Activated CD4-positive, alpha-beta T cell treated with anti-CD3 and anti-CD28 coated beads, Interleukin-2, amount 50 U/mL, for 48 hours (primary cell): ENCODE measurements around the gene HS1BP3.

Source experiments
- DNase-seq, 2 experiments: peaks; one replicate each; pipeline ENCODE4 v3.0.0-alpha.2; 2020

The HS1BP3 gene

DNA sequence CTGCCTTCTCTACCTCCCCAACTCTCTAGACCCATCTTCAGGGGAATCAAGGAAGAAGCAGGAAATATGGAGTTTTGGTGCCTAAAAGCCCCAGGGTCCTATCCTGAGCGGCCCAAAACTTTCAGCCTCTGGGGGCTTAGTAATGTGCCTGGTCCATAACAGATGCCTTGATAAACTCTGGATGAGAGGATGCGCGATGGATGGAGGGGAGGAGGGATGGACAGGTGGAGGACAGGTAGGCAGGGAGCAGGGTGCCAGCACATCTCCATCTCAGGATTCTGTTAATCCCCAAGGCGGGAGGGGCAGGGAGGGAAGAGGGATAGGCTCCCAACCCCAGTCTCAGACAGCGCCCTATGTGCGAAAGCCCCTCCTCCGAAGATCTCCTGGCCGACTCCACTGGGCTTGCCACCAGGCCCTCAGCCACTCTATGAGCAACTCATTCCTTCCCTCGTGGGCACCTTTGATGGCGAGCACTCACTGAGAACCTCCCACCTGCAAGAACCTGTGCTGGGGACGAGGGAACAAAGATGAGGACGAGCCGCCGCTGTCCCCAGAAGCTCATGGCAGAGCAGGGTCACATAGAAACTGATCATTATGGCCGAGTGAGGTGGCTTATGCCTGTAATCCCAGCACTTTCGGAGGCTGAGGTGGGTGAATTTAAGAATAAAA, 23.1 kb downstream of the HS1BP3 start:
- no peak for DNase-seq

DNA sequence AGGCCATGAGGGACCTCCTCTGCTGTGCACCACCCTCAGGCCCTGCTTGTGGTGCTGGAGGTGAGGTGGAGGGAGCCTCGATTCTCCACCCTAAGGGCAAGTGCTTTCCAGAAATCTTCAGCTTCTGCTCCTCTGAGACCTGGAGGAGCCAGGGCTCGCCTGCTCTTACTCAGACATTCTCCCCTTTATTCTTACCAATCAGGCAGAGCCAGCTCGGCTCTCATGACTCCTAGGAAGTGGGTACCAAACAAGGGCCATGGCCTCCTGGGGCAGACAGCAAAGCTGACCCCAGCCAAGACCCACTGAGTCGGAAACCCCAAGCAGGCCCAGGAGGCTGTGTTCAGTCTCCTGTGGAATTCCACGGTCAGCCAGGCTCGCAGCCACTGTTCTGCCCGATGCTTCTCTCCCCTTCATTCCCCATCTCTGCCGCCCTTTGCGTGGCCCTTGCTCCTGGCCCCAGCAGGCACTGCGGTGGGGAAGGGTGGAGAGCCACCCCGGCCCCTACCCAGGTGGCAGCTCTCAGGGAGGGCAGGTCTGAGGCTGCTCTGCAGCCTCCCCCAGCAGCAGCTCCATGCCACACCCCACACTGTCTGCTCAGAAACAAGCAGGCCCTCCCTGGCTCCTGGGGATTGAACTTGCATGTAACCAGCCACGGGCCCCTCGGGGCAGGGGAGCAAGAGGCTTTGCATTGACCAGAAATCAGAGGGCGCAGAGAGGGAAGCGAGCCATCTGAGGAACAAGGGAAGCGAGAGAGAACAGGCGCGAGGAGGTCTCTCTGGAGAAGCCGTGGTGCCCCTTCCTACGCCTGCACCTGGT, 24.0 kb downstream of the HS1BP3 start:
- no peak for DNase-seq

DNA sequence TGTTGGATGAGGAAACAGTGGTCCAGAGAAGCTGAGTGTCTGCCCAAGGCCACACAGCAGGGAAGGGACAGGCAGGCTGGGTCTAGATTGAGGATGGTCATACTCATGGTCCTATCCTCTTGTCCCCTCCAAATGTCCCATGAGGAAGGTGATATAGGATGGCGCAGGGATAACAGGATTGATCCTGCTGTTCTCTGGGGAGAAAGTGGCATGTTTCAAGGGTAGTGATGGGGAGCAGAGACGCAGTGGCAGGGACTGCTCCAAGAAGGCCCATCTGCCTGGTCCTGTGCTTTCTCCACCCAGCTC, 24.6 kb downstream of the HS1BP3 start:
- DNase-seq, result no peak

DNA sequence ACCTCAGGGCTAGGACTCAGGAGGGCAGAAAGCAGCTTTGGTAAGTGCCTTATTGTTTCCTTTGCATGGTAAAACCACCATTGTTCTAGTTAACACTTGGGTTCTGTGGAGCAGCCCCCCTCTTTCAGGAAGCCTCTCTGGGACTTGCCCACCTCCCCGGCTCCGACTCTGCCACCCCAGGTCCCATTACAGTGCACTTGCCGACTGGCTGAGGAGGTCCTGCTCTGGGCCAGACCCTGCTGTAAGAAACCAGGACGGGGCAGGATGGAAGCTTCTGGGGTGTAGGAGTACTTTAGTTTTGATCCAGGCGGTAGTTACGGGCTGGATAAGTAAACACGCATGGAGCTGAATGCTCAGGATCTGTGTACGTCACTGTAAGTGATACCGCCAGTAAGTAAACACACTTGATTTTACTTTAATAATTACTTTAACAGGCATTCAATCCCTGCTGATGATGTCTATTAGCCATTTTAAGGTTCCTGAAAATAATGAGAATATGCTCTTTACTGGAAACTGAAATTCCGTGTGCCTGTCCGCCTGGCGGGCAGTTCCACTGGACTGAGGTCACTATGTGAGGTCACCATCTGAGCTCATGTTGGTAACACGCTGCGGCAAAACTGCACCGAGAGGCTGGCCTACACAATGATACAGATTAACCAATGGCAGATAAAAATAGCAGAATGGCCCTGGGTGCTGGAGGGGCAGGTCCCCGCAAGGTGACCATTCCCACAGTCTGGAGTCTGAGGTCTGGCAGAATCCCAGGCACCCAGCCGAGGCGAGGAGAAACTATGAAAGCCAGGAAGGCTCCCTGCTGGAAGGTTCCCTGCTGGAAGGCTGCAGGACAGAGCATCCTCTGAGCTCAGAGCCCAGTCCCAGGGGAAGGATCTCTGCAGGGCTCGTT, 25.2 kb downstream of the HS1BP3 start:
- DNase-seq, result no peak

DNA sequence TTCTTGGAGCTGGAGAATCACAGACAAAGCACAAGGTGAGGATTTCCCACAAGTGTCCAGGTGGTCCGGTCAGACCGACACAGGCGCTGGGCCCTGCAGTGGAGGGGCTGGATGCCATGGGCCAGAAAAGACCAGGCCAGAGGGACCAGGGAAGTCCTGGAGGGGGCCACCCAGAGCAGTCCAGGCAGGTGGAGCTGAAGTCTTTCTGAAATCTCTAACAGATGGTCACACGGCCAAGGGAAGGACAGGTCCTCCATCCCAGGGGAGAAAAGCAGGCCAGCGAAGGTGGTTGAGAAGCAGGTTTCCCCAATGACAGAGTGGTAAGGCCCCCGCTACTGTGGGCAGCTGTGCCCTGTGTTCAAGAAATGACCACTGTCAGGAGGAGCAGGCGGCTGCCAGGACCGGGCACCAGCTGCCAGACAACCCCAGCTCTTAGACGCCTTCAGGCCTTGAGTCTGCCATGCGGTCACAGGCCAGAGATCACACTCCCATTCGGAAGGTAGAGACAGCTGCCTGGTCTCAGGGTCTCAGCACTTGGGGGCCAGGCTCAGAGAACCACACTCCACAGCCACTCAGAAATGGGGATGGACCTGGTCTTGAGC, 25.9 kb downstream of the HS1BP3 start:
- no peak for DNase-seq

DNA sequence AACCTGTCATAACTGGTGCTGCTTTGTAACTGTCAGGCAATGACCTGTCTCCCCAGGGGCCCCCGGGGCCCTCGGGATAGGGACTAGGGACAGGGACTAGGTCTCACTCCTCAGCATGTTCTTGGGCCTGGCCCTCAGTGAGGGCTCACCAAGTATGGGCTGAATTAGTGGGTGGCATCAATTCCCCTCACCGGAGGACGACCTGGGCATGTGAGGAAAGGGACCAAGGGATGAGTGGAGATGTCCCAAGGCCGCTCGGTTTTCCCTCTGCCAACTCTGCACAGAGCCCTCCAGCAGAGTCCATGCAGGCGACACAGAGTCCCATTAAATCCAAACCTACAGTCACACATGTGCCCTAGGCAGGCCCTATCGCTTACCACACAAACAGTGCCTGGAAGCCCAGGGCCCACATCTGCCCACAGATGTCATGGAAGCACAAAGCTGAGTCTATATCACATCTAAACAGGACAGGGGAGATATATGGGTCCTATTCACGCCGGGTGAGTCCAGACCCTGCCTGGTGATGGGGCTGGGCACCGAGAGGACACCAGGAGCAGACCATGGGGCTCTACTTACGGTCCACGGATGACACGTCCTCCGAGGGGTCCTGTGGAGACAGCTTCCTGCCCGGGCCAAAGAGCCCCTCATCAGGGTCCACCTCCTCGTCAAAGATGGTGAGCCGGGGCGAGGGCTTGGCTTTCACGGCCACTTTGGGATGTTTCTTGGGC, 26.6 kb downstream of the HS1BP3 start:
- DNase-seq, result no peak

DNA sequence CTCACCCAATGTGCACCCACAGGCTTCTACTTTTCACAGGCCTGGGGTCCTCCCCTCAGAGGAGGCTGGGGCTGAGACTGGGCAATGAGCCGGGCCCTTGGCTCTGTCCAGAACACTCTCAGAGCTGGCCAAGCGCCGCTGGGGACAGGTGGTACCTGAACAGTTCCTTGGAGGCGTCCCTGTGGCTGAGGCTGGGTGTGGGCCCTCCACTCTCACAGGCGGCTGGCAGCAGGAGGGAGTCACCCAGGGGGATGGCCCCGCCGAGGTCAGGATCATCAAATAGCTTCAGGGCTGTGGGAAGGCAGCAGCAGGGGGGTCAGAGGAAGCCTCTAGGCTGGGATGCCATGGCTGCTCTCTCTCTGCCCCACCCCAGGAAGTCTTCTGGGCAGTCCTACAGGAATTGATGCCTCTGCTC, 27.1 kb downstream of the HS1BP3 start:
- no peak for DNase-seq

DNA sequence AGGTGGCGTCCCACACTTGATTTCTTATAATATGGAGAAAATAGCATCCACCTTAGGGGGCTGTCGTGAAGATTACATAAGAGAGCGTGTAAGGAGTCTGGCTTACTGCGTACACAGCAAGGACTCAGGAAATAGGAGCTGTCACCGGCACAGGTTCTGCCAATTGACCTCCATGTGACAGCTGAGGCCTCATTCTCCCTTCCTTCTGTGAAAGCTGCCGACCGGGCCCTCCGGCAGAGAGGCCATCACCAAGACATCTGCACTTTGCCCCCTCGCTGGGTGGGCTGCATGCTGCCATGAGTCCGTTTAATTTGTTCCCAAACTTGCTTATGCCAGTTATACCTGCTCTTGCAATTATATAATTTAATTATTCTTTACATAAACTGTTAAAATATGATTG, 27.7 kb downstream of the HS1BP3 start:
- no peak for DNase-seq

DNA sequence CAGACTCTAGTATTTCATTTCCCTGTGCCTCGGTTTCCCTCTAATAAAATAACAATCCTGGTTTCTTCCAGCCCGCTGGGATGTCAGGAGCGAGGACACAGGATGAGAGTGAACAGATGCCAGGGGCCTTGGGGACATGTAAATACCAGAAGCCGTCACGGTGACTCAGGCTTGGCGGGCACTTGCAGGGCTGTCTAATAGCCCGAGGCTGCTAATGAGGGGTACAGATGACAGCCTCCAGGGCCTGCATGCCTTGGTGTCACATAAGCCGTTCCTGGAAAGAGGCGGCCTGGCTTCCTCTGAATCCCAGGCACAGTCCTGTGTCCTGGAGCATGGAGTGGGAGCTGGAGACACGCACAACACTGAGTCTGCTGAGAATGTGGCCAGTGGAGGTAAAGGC, 28.2 kb downstream of the HS1BP3 start:
- no peak for DNase-seq

DNA sequence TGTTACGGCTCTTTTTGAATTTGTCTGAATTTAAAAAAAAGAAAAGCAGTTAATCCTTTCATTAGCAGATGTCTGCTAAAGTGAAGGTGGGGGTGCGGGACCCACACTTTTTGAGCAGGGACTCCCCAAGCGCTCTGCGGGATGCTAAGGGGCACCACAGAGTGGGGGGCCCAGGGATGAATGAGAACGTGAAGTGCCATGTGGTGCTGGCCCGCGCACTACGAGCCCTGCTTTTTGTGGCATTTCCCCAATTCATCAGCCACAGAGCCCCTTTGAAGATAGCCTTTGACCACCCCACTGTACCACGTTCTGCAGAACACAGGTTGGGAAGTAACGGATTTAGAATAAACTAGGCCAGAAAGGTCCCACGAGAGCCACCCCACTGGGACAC, 28.6 kb downstream of the HS1BP3 start:
- no peak for DNase-seq

DNA sequence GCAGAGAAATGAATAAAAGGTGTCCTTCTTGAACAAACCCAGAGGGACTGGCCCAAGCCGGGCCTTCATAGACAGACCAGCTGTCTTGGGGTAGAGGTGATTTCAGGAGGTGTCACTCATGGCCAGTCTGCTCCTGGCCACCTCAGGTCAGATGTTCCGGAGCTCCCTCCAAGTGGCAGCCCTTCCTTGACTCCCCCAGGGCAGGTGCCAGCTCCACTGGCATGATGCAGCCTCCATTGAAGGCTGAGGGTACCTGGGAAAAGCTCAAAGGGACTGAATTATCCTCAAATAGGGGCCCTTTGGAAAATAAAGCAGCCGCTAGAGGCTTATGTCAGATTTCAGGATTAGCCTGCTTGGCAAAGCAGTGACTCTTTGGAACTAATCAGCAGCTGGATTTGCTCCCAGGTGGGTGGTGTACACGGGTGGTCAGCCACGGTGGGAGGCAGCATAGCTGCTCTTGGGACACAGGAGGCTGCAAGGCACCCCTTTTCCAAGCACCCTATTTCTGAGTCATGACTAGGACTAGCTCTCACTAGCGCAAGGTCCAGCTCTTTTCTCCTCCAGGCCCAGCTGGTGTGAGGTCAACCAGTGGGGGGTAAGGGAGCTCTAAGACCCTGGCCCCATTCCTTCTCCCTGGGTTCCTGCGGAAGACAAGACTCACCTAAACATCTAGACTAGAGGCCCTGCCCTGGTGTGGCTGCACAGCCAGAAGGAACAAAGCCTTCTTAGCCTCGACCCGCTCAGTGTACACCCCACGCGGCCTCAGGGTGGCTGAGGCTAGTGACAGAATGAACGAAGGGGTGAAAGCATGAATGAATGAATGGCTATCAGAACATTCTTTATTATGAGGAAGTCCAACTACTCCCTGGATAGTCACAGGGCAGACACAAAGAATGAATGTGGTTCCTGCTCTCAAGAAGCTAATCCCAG, 29.3 kb downstream of the HS1BP3 start:
- no peak for DNase-seq

DNA sequence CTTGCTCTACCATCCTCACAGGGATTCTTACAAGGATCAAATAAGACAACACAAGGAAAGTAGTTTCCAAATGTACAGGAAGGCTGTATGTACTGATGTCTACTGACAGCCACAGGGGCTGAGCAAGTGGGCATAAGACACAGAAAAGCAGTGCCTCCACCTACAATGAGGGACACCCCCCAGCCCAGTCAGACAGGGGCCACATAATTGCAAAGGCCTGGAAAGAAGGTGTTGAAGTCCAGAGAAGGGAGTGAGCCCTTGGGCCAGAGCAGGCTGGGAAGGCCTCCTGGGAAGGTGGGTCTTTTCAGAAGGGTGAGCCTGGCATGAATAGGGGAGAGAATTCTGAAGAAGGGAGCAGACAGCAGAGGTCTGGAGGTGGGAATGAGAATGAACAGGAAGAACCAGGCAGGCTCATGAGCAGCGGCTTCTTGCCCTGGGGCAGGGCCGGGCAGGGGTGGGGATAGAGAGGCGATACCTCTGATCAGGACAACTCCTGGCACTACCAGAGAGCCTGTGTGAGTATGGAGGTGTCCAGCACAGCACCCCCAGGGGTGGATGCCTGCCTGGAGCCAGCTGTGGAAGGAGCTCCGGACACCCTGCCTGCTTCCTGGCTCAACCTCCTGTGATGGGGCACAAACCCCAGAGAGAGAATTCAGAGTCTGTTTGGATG, 30.1 kb downstream of the HS1BP3 start:
- no peak for DNase-seq

DNA sequence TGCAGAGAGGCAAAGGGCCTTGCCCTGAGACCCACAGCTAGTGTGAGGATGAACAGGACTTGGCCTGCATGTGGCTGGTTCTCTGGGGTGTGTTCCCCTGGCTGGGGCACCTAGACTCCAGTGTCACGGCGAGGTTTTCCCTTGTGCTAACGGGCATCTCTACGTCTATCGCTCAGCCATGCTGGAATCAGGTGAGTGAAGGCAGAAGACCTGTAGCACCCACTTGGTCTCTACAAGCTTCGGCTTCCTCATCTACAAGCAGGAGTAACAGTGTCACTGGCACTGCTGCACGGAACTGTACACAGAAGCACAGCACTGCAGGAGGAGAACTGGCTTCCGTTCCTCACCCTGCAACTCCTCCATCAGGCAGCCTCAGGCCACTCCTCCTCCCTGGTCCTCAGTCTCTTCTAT, 30.6 kb downstream of the HS1BP3 start:
- DNase-seq, result no peak

DNA sequence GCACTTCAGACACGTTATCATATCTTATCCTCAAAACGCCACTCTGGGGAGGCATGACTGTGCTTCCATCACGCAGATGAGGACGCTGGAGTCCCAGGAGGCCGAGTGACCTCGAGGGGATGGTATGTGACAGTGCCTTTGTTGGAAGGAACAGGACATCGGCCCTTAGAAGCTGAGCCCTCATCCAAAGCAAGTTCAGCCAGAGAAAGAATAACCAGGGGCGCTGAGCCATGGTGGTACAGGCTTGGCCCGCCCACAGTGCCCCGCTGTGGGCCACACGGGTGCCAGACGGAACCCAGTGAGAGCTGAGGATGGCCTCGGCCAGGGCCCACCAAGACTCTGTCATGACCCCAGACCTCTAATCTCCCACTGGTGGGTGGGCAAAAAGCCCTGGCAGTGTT, 31.3 kb downstream of the HS1BP3 start:
- DNase-seq, result no peak

DNA sequence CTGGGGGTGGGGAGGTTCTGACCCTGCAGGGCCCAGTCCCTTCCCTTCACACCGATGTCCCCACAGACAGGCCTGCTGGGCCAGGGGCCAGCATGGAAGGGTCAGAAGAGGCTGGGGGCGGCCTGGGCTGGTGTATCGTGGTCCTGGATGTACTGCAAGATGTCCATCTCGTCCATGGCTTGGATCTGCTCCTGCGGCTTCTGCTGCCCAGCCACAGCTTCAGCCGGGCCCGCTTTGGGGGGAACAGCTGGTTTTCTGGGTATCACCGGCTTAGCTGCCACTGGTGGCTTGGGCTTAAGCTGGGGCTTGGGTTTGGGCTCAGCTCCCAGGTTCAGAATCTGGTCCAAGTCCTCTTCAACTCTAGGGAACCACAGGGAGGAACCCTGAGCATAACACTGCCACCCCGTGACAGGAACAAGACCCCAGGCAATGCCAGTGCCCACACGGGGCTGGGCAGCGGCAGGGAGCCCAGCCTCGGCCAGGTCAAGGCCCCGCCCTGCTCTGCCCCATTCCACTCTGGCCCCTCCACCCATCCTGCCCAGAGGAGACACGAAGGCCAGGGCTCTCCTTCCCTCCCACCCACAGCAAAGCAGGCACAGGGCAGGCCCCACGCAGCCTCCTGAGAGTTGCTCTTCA, 31.9 kb downstream of the HS1BP3 start:
- no peak for DNase-seq

DNA sequence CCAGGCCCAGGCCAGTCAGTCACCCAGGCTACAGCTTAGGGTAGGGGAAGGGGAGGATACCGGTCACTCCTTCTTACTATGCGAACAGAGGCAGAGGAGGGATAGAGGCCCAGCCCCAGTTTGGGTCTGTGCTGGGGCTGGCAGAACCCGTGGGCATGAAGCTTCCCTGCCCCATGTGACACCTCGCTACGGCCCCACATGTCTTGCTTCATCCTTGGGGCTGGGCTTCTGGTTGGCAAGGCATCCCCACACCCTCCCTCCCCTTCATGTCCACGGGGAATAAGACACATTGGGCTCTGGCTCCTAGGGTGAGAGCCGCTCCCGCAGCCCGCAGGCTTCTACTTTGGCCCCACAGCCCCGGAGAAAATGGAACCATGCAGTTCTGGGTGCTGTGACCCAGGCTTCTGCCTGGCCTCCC, 32.4 kb downstream of the HS1BP3 start:
- no peak for DNase-seq

DNA sequence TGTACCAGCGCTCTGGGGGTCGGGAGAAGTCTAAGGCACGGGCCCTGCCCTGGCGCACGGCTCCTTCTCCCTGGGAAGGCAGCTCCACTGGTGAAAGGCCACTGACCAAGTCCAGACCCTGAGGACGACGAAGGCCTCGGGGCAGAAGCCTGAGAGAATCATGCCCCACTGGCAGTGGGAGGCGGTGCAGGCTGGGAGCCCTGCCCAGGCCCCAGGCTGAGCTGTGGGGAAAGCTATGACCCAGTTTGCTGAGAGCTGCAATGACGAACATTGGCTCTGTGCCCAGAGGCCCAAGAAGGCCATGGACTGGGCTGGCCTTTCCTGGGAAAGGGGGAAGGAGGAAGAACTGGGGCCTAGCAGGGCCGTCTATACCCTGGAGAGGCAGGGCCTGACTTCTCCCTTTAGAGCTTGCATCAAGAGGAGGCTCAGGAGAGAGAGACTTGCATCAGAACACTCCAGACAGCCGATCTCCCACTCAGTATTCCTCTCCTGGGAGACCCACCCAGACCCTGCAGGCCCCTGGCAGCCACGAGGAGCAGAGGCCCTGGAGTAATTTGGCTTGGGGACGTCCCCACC, 32.9 kb downstream of the HS1BP3 start:
- DNase-seq, result no peak

DNA sequence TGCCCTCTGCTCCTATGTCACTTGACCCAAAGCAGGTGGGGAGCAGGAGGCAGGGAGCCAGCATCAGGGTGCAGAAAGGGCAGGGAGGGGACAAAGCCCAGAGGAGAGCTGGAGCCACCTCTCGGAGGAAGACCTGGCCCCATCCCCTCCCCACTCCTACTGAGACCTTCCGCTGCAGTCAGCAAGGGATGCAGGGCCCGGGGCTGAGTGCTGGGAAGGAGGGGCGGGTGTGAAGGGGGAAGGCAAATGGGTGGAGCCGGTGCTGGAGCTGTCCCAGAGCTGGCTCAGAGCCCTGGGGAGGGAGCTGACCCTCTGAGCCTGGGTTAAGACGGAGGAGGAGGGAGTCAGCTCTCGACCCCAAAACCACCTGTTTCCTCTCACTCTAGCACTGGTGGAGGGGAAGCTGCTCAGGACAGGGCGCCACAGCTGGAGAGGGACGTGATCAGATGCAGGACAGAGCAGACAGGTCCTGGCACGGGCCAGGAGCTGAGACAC, 33.8 kb downstream of the HS1BP3 start:
- no peak for DNase-seq

DNA sequence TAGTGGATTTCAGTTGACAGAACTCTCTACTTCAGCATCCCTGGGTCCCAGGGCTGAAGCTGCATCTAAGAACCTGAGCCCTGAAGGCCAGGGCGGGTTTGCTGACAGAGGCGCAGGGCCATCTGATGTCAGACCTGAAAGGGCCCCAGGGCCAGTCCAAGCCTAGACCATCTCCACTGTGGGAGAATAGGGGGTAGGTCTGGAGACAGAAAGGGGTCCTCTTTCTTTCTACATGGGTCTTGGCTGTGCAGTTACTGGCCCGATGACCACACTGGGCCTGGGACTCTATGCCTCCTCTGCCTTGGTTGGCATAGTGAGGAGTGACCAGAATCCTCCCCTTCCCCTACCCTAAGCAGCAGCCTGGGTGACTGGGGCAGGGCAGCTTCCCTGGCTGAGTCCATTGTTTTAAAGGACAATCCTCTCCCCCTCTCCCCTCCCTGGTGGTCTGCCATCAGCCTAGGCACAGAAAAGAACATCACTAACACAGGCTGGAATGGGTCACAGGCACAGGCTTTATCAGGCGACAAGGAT, 34.5 kb downstream of the HS1BP3 start:
- DNase-seq, result no peak
